Breast epithelium (tissue), 4 donors: ENCODE measurements around the gene SEMA4C. TPM values are rescaled to one million over a fixed set of nuclear protein-coding genes. Genes with fewer than 3 reads are reported as not detected.

Source experiments
- DNase-seq, 2 donors: peaks; one replicate each; pipeline ENCODE4 v3.0.0-alpha.2; 2019; ENCODE audit warnings: low spot score in 2 of 2
- H3K27ac ChIP-seq, 2 donors: fragments of 200-600 bp; sonication (generic) in 1 of 2; one replicate each; pipeline ENCODE4 v1.5.1; 2016 to 2019; ENCODE audit warnings: mild to moderate bottlenecking in 1 of 2
- H3K27me3 ChIP-seq, 2 donors: fragments of 200-600 bp; sonication (generic) in 1 of 2; one replicate each; pipeline versions ENCODE4 v1.5.1 to v1.6.0; 2017 to 2019; ENCODE audit warnings: control low read depth in 1 of 2, mild to moderate bottlenecking in 1 of 2
- H3K36me3 ChIP-seq: fragments of 200-600 bp; one replicate; pipeline ENCODE4 v1.5.1; 2019
- H3K4me1 ChIP-seq, 2 donors: fragments of 200-600 bp; sonication (generic); one replicate each; pipeline ENCODE4 v1.5.1; 2016 to 2019; ENCODE audit warnings: control low read depth in 1 of 2
- H3K4me3 ChIP-seq, 3 donors: fragments of 200-600 bp; sonication (generic); 1 replicate in 2 of 3; 2 replicates in 1 of 3; pipeline ENCODE4 v1.5.1; 2016 to 2019; ENCODE audit warnings: mild to moderate bottlenecking in 3 of 3, moderate library complexity in 2 of 3
- H3K9me3 ChIP-seq, 2 donors: fragments of 200-600 bp; sonication (generic) in 1 of 2; one replicate each; pipeline ENCODE4 v1.5.1; 2016 to 2019; ENCODE audit warnings: control low read depth in 1 of 2
- CTCF ChIP-seq, 3 donors: fragments of 450-650 bp; IDR thresholded peaks; one replicate each; pipeline ENCODE4 v1.5.1; 2016 to 2017; ENCODE audit warnings: antibody characterized with exemption in 3 of 3, mild to moderate bottlenecking in 3 of 3, moderate library complexity in 3 of 3
- POLR2A ChIP-seq: fragments of 450-650 bp; IDR thresholded peaks from one replicate; pipeline ENCODE4 v1.6.1; 2016; ENCODE audit warnings: antibody characterized with exemption, mild to moderate bottlenecking, moderate library complexity
- POLR2AphosphoS5 ChIP-seq, 3 donors: sonication (generic); formaldehyde crosslinking; IDR thresholded peaks; one replicate each; pipeline ENCODE4 v1.6.1; 2017; ENCODE audit warnings: antibody characterized with exemption in 3 of 3
- intact Hi-C: fragments of 100-400 bp; cut with DNase I; formaldehyde crosslinking; loops from one replicate; pipeline ENCODE4 v1.15.1; 2023; ENCODE audit warnings: low total_unique reads
- total RNA-seq, 3 donors: library from RNA; depleted of rRNA; stranded (reverse); fragments of >200 nt; gene quantifications; one replicate each; pipeline ENCODE4 v1.1.0, GENCODE V29; 2016

SEMA4C gene
- total RNA-seq, 3 donors from 2014 or later, result 17.9 to 37.3 (median 31.5) TPM

DNA sequence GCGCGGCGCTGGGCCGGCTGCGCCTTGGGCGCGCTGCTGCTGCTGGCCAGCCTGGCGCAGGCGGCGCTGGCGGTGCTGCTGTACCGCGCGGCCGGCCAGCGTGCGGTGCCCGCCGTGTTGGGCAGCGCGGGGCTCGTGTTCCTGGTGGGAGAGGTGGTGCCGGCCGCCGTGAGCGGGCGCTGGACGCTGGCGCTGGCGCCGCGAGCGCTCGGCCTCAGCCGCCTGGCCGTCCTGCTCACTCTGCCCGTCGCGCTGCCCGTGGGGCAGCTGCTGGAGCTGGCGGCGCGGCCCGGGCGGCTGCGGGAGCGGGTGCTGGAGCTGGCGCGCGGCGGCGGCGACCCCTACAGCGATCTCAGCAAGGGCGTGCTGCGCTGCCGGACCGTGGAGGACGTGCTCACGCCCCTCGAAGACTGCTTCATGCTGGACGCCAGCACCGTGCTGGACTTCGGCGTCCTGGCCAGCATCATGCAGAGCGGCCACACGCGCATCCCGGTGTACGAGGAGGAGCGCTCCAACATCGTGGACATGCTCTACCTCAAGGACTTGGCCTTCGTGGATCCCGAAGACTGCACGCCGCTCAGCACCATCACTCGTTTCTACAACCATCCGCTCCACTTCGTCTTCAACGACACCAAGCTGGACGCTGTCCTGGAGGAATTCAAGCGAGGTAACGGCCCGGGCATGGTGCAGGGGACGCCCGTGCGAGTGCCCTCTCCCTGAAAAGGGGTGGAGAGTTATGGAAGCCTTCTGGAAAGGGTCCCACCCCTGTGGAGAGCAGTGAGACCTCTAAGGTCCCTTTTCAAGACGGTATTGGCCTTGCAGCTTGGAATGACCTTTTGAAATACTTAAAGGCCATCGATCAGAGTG, 52.8 kb downstream of the SEMA4C start:
- H3K4me1 ChIP-seq, result peaks cover 14 to 18% of the 10 kb centered on the region in 2 donors

GRCh38 chr2:96816127-96816835, 53.6 kb downstream of the SEMA4C start, which contains the start of gene CNNM3:
TSS of gene CNNM3 (plus strand) at chr2:96816268. CDS start at chr2:96816278, 10 bp downstream.
- intact Hi-C loops, result no loop called here
- no peaks in the 10 kb centered on the region for H3K9me3 ChIP-seq
- no peaks in the 10 kb centered on the region for H3K27me3 ChIP-seq
- H3K4me1 ChIP-seq, result peaks cover 14 to 18% of the 10 kb centered on the region in 2 donors
- H3K27ac ChIP-seq, result peak within 1 kb of the TSS; percentile 90 to 93
- peak within 1 kb of the TSS; percentile 78 to 97 (median 84) for H3K4me3 ChIP-seq
- no peaks in the 10 kb centered on the region for H3K36me3 ChIP-seq
- peak; percentile 94 to 96 for DNase-seq
- TF ChIP-seq CTCF (IDR thresholded peaks at IDR 0.05) (peak; percentile 52 to 73 (median 70)), POLR2AphosphoS5 (IDR thresholded peaks at IDR 0.05) (peak; percentile 62 to 80 (median 71)), POLR2A (no peak)

More for the DNA sequence above, 52.8 kb downstream of the SEMA4C start:
- Histone ChIP-seq H3K27ac (peak overlapping the region in 1 of 2 donors; percentile 93), H3K9me3 (no peaks in the 10 kb centered on the region), H3K36me3 (no peaks in the 10 kb centered on the region), H3K4me3 (peak overlapping the region; percentile 78 to 97 (median 84)), H3K27me3 (no peaks in the 10 kb centered on the region)
- DNase-seq, result no peak
- intact Hi-C loops, result no loop called here
- TF ChIP-seq POLR2A, result no peak
- no peak for TF ChIP-seq POLR2AphosphoS5 (IDR thresholded peaks at IDR 0.05)
- no peak for TF ChIP-seq CTCF (IDR thresholded peaks at IDR 0.05)

DNA sequence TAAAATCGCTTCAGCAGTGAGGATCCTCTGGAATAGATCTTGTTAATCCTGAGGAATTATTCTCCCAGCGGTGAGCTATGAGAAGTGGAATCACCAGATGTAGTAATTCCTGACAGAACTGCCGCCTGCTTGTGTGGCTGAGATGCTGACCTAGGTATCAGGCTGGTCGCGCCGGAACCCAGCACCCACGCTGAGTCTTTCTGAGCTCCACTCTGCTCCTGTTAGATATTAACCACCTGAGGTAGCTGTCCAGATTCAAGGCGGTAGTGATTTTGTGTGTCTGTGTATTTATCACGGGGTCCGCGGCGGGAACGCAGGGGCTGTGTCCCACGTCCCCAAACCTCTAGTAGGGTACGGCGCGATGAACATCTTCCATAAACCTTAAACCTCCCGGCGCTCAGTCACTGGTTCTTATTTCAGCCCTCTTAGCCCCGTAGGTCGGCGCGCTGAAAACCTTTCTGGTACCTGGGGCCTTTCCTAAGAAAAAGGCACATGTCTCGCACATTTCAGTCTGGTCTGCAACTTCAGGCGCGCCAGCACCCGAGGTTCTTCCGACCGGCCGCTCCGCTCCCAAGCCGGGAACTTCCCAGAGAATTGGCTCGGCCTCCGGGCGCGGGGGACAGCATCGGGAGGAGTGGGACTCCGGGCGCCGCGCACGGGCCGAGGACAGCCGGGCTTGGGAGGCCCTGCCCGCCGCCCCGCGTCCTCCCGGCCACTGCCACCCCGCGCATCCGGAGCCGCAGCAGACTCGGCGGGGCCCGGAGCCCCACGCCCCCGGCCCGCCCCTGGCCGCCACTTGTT, 54.4 kb downstream of the SEMA4C start:
- peaks cover 14 to 18% of the 10 kb centered on the region in 2 donors for H3K4me1 ChIP-seq
- H3K36me3 ChIP-seq, result no peaks in the 10 kb centered on the region
- DNase-seq, result peak in 1 of 2 donors; percentile 32
- no peaks in the 10 kb centered on the region for H3K9me3 ChIP-seq
- TF ChIP-seq POLR2AphosphoS5 (IDR thresholded peaks at IDR 0.05) (no peak), POLR2A (no peak), CTCF (IDR thresholded peaks at IDR 0.05) (no peak)
- peak overlapping the region; percentile 90 to 93 for H3K27ac ChIP-seq
- intact Hi-C loops, result no loop called here
- no peaks in the 10 kb centered on the region for H3K27me3 ChIP-seq
- H3K4me3 ChIP-seq, result peak overlapping the region; percentile 78 to 97 (median 84)

GRCh38 chr2:96813656-96814055, 56.2 kb downstream of the SEMA4C start:
- TF ChIP-seq POLR2A (no peak), POLR2AphosphoS5 (IDR thresholded peaks at IDR 0.05) (no peak)
- H3K27ac ChIP-seq, result no peak overlapping the region
- H3K9me3 ChIP-seq, result no peaks in the 10 kb centered on the region
- H3K36me3 ChIP-seq, result no peaks in the 10 kb centered on the region
- DNase-seq, result no peak
- no peak overlapping the region for H3K4me3 ChIP-seq
- H3K4me1 ChIP-seq, result peaks cover 3 to 12% of the 10 kb centered on the region in 2 donors
- no peaks in the 10 kb centered on the region for H3K27me3 ChIP-seq
- intact Hi-C loops, result no loop called here

DNA sequence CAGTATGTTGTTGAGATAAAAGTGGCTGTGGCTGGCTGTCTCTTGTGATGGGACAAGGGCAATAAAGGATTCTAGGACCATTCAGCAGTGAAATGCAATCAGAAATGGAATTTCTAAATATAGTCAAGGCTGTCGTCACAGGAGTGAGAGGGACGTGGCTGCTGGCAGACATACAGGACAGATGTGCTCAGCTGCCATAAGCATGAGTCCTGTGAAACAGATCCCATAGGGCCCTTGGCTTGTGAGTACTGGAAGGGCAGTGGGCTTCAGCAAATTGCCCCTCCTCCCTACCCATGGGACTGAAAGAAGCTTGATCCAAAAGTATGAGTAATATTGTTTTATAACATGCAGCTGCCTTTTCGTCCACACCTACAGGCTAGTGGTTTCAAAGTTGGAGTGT, 58.0 kb downstream of the SEMA4C start:
- Histone ChIP-seq H3K4me3 (no peak overlapping the region), H3K4me1 (peaks cover 0 to 1% of the 10 kb centered on the region in 2 donors), H3K36me3 (no peaks in the 10 kb centered on the region), H3K9me3 (no peaks in the 10 kb centered on the region), H3K27ac (no peak overlapping the region), H3K27me3 (no peaks in the 10 kb centered on the region)
- no peak for DNase-seq
- intact Hi-C loops, result no loop called here
- TF ChIP-seq POLR2A (no peak), POLR2AphosphoS5 (IDR thresholded peaks at IDR 0.05) (no peak), CTCF (IDR thresholded peaks at IDR 0.05) (no peak)
